Mesodermal cell (in vitro differentiated cells): ENCODE results near the gene GLB1L3.

Source experiments
- H3K27ac ChIP-seq: 2 replicates; pipeline ENCODE4 v1.7.0; 2013; ENCODE audit warnings: mild to moderate bottlenecking, low read depth, low read length, moderate library complexity; ENCODE audit not compliant: severe bottlenecking
- H3K36me3 ChIP-seq: 2 replicates; pipeline ENCODE4 v1.7.1; 2013; ENCODE audit warnings: mild to moderate bottlenecking, low read length, moderate library complexity; ENCODE audit not compliant: control insufficient read depth, insufficient read depth
- H3K4me1 ChIP-seq: one replicate; pipeline ENCODE4 v1.7.1; 2013; ENCODE audit warnings: mild to moderate bottlenecking, low read length; ENCODE audit not compliant: insufficient read depth, control insufficient read depth, poor library complexity, severe bottlenecking
- H3K4me3 ChIP-seq: 2 replicates; pipeline ENCODE4 v1.7.0; 2013; ENCODE audit warnings: low read length, control low read depth, mild to moderate bottlenecking; ENCODE audit not compliant: insufficient read depth, poor library complexity, severe bottlenecking; ENCODE audit errors: extremely low read depth
- H3K9me3 ChIP-seq: 2 replicates; pipeline ENCODE4 v1.7.1; 2013; ENCODE audit warnings: mild to moderate bottlenecking, low read length, moderate library complexity; ENCODE audit not compliant: control insufficient read depth
- WGBS, 2 experiments: methylation state at CpG; one replicate each; pipeline ENCODE4 v1.1.5; 2013; ENCODE audit warnings: missing lambda C conversion rate in 2 of 2; ENCODE audit not compliant: insufficient coverage in 2 of 2; 5-methylcytosine and 5-hydroxymethylcytosine counted together

The GLB1L3 gene

GRCh38 chr11:134356656-134357544, 80.7 kb downstream of the GLB1L3 start:
- Histone ChIP-seq H3K36me3 (no peaks in the 10 kb centered on the region), H3K27ac (no peak overlapping the region), H3K4me1 (no peaks in the 10 kb centered on the region), H3K9me3 (no peaks in the 10 kb centered on the region), H3K4me3 (no peak overlapping the region)
- 93 to 95% methylated on average over 18 to 20 of the region's 21 CpGs for WGBS, 2 experiments

DNA sequence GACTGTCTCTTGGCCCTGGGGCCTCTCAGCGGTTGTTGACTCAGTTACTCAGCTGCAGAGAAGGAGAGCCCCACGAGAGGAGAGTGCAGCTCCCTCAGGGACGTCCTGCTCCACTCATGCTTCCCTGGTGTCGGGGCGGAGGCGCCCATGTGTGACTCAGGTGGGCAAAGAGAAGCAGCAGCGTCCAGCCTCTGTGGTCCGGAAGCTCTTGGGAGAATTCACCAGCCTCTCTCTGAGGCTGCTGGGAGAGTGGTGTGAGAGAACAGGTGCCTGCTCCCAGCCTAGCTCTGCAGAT, 81.3 kb downstream of the GLB1L3 start:
- Histone ChIP-seq H3K4me1 (no peaks in the 10 kb centered on the region), H3K4me3 (no peak overlapping the region), H3K36me3 (no peaks in the 10 kb centered on the region), H3K9me3 (no peaks in the 10 kb centered on the region), H3K27ac (no peak overlapping the region)
- 93 to 95% methylated on average over 5 to 8 of the region's 8 CpGs for WGBS, 2 experiments

- H3K9me3 ChIP-seq = no peaks in the 10 kb centered on the region
- no peaks in the 10 kb centered on the region for H3K4me1 ChIP-seq
- H3K36me3 ChIP-seq = no peaks in the 10 kb centered on the region
- 92 to 94% methylated on average over 22 to 23 of the region's 27 CpGs for WGBS, 2 experiments
- no peak overlapping the region for H3K27ac ChIP-seq
- H3K4me3 ChIP-seq = no peak overlapping the region
Observed at GRCh38 chr11:134358165-134358855, 82.1 kb downstream of the GLB1L3 start.

GRCh38 chr11:134358856-134359490, 82.8 kb downstream of the GLB1L3 start:
- H3K4me3 ChIP-seq = no peak overlapping the region
- H3K27ac ChIP-seq = no peak overlapping the region
- no peaks in the 10 kb centered on the region for H3K36me3 ChIP-seq
- H3K4me1 ChIP-seq = no peaks in the 10 kb centered on the region
- no peaks in the 10 kb centered on the region for H3K9me3 ChIP-seq
- WGBS, 2 experiments = 90 to 96% methylated on average over 13 to 14 of the region's 18 CpGs

GRCh38 chr11:134359646-134360045, 83.5 kb downstream of the GLB1L3 start:
- Histone ChIP-seq H3K36me3 (no peaks in the 10 kb centered on the region), H3K27ac (no peak overlapping the region), H3K4me1 (no peaks in the 10 kb centered on the region), H3K4me3 (no peak overlapping the region), H3K9me3 (no peaks in the 10 kb centered on the region)
- 93% methylated on average over 10 of the region's 10 CpGs for WGBS, 2 experiments

DNA sequence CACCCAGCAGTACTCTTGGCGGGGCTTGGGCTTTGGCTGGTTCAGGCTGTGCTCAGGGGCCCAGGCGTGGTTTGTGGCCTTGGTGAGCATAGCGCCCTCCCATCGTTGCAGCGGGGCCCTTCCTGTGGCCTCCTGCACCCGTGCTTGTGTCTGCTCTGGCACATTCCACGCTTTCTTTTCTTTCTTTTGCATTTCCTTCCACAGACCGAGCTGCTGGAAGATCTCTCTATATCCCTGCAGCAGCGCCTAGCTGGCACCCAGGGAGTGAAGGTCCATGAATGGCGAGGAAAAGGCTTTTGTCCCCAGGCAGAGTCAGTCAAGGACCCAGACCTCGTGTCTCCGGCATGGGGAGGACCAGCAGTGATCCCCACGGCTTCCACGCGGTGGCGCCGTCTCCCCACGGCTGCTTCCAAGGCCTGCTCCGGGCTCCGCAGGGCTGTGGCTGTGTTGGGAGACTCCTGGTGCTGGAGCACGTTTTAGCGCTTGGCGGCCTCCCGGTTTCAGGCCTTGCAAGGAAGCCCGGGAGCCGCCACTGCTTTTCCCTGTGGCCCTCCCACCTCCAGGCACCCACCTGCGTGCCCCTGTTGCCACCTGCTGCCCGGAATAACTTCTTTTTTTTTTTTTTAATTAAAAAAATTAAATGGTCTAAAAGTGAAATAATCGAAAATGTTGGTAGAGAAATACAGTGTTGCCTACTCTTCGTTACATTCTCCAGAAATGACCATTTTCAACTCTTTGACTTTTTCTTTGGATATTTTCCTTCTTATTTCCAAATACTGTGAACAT, 84.1 kb downstream of the GLB1L3 start:
- H3K4me1 ChIP-seq = no peaks in the 10 kb centered on the region
- no peak overlapping the region for H3K27ac ChIP-seq
- 32 to 40% methylated on average over 21 to 25 of the region's 30 CpGs for WGBS, 2 experiments
- no peaks in the 10 kb centered on the region for H3K9me3 ChIP-seq
- no peaks in the 10 kb centered on the region for H3K36me3 ChIP-seq
- no peak overlapping the region for H3K4me3 ChIP-seq

GRCh38 chr11:134361661-134362060, 85.5 kb downstream of the GLB1L3 start:
- WGBS, 2 experiments = 82 to 84% methylated on average over 12 to 25 of the region's 26 CpGs
- H3K27ac ChIP-seq = no peak overlapping the region
- H3K9me3 ChIP-seq = no peaks in the 10 kb centered on the region
- H3K4me1 ChIP-seq = no peaks in the 10 kb centered on the region
- H3K36me3 ChIP-seq = no peaks in the 10 kb centered on the region
- H3K4me3 ChIP-seq = no peak overlapping the region

DNA sequence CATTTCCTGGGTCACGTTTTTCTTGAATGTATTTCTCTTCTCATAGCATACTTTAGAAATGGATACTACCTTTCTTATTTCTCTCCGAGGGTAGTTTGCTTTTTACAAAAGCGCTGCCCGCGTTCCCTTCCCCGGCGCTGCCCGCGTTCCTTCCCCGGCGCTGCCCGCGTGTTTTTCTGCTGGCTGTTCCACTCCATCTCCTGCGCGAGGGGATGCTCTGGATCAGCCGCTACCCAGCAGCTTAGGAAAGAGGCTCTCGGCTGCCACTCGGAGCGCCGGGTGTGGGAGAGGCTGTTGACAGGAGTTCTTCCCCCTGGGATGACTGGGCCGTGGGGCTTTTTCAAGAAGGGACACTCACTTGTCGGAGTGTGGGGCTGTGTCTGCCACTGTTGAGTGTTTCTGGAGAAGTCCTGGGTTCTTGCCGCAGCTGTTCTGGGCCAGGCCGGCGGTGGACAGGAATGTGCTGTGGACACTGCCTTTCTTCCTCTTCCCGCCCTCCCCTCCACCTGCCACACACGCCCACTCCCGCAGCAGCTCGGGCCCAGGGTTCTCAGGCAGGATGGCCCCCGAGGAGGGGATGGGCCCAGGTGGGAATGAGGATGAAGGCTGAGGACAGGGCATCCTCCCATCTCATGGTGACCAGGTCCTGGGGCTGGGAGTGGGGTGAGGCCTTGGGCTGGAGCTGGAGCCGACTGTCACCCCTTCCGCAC, 86.2 kb downstream of the GLB1L3 start:
- H3K27ac ChIP-seq = no peak overlapping the region
- no peaks in the 10 kb centered on the region for H3K4me1 ChIP-seq
- no peak overlapping the region for H3K4me3 ChIP-seq
- WGBS, 2 experiments = 88 to 92% methylated on average over 19 to 26 of the region's 32 CpGs
- no peaks in the 10 kb centered on the region for H3K9me3 ChIP-seq
- no peaks in the 10 kb centered on the region for H3K36me3 ChIP-seq

DNA sequence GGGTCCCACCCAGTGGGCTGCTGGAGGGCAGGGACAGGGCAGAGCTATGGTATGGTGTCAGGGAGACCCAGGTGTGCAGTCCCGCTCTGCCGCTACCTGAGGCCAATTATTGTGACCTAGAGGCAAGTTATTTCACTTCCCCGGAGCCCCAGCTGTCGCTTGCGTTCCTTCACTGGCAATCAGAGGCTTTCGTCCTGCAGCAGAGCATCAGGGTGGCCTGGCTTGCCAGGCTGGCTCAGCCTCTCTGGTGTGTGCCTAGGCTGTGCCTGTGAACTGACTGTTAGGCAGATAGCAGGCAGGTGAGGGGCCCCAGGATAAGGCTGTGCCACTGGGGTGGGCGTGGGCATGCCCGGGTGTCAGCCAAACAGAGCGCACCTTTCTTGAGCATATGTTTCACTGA, 87.0 kb downstream of the GLB1L3 start:
- WGBS, 2 experiments = 91% methylated on average over 4 to 8 of the region's 9 CpGs
- Histone ChIP-seq H3K36me3 (no peaks in the 10 kb centered on the region), H3K9me3 (no peaks in the 10 kb centered on the region), H3K4me3 (no peak overlapping the region), H3K27ac (no peak overlapping the region), H3K4me1 (no peaks in the 10 kb centered on the region)

- no peaks in the 10 kb centered on the region for H3K4me1 ChIP-seq
- H3K36me3 ChIP-seq = no peaks in the 10 kb centered on the region
- 89 to 92% methylated on average over 4 to 6 of the region's 7 CpGs for WGBS, 2 experiments
- no peaks in the 10 kb centered on the region for H3K9me3 ChIP-seq
- H3K4me3 ChIP-seq = no peak overlapping the region
- H3K27ac ChIP-seq = no peak overlapping the region
Observed at GRCh38 chr11:134363592-134363991, 87.4 kb downstream of the GLB1L3 start.
